Breast epithelium (tissue), 4 donors: Measurements from ENCODE around the gene SNHG17. TPM values are rescaled to one million over a fixed set of nuclear protein-coding genes. Genes with fewer than 3 reads are reported as not detected.
"Not testable (repeated sequence)": the region's sequence is repeated elsewhere in the genome, so short reads cannot be mapped to it uniquely, and the experiment has no call there.

ENCODE experiments used
- DNase-seq, 2 donors: peaks; one replicate each; pipeline ENCODE4 v3.0.0-alpha.2; 2019; ENCODE audit warnings: low spot score in 2 of 2
- H3K27ac ChIP-seq, 2 donors: fragments of 200-600 bp; sonication (generic) in 1 of 2; one replicate each; pipeline ENCODE4 v1.5.1; 2016 to 2019; ENCODE audit warnings: mild to moderate bottlenecking in 1 of 2
- H3K27me3 ChIP-seq, 2 donors: fragments of 200-600 bp; sonication (generic) in 1 of 2; one replicate each; pipeline versions ENCODE4 v1.5.1 to v1.6.0; 2017 to 2019; ENCODE audit warnings: control low read depth in 1 of 2, mild to moderate bottlenecking in 1 of 2
- H3K36me3 ChIP-seq: fragments of 200-600 bp; one replicate; pipeline ENCODE4 v1.5.1; 2019
- H3K4me1 ChIP-seq, 2 donors: fragments of 200-600 bp; sonication (generic); one replicate each; pipeline ENCODE4 v1.5.1; 2016 to 2019; ENCODE audit warnings: control low read depth in 1 of 2
- H3K4me3 ChIP-seq, 3 donors: fragments of 200-600 bp; sonication (generic); 1 replicate in 2 of 3; 2 replicates in 1 of 3; pipeline ENCODE4 v1.5.1; 2016 to 2019; ENCODE audit warnings: mild to moderate bottlenecking in 3 of 3, moderate library complexity in 2 of 3
- H3K9me3 ChIP-seq, 2 donors: fragments of 200-600 bp; sonication (generic) in 1 of 2; one replicate each; pipeline ENCODE4 v1.5.1; 2016 to 2019; ENCODE audit warnings: control low read depth in 1 of 2
- POLR2A ChIP-seq: fragments of 450-650 bp; IDR thresholded peaks from one replicate; pipeline ENCODE4 v1.6.1; 2016; ENCODE audit warnings: antibody characterized with exemption, mild to moderate bottlenecking, moderate library complexity
- POLR2AphosphoS5 ChIP-seq, 3 donors: sonication (generic); formaldehyde crosslinking; IDR thresholded peaks; one replicate each; pipeline ENCODE4 v1.6.1; 2017; ENCODE audit warnings: antibody characterized with exemption in 3 of 3
- intact Hi-C: fragments of 100-400 bp; cut with DNase I; formaldehyde crosslinking; loops from one replicate; pipeline ENCODE4 v1.15.1; 2023; ENCODE audit warnings: low total_unique reads
- total RNA-seq, 3 donors: library from RNA; depleted of rRNA; stranded (reverse); fragments of >200 nt; gene quantifications; one replicate each; pipeline ENCODE4 v1.1.0, GENCODE V29; 2016
- TF ChIP-seq, protein P1 (sequence below), 3 donors: fragments of 450-650 bp; IDR thresholded peaks; one replicate each; pipeline ENCODE4 v1.5.1; 2016 to 2017; ENCODE audit warnings: antibody characterized with exemption in 3 of 3, mild to moderate bottlenecking in 3 of 3, moderate library complexity in 3 of 3

The SNHG17 gene
- total RNA-seq, 3 donors from 2014 or later, result 14.2 to 25.2 (median 24.6) TPM

DNA sequence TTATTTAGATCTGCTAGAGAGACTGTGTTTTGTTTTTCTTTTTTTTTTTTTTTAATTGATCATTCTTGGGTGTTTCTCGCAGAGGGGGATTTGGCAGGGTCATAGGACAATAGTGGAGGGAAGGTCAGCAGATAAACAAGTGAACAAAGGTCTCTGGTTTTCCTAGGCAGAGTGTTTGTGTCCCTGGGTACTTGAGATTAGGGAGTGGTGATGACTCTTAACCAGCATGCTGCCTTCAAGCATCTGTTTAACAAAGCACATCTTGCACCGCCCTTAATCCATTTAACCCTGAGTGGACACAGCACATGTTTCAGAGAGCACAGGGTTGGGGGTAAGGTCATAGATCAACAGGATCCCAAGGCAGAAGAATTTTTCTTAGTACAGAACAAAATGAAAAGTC is 25.5 kb upstream of the SNHG17 start:
- H3K27ac ChIP-seq, intact Hi-C loops, H3K4me3 ChIP-seq: not testable (repeated sequence)

DNA sequence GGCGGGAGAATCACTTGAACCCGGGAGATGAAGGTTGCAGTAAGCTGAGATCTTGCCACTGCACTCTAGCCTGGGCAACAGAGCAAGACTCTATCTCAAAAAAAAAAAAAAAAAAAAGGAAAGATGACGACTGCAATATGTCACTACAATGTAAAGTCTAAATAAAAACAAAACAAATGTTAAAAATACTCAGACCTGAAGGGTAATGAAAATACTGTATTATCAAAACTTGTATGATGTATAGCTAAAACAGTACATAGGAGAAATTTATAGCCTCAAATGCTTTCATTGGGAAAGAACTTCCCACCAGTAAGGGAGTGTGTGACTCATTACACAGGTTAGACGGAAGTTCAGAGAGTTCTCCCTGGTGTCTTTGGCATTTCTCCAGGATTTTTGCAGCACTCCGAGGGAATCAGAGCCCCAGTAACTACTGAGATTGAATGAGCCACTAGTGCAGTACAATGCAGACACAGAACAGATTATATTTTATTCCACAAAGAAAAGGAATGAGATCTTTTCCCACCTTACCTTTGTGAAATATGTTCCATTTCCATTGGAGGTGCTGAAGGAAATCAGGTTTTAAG is 25.0 kb upstream of the SNHG17 start:
- Histone ChIP-seq H3K9me3 (no peaks in the 10 kb centered on the region), H3K27ac (no peak overlapping the region), H3K4me1 (no peaks in the 10 kb centered on the region), H3K27me3 (no peaks in the 10 kb centered on the region), H3K4me3 (no peak overlapping the region), H3K36me3 (no peaks in the 10 kb centered on the region)
- intact Hi-C loops, result no loop called here
- TF ChIP-seq POLR2AphosphoS5 (IDR thresholded peaks at IDR 0.05) (no peak), POLR2A (no peak)
- TF ChIP-seq, protein P1, sequence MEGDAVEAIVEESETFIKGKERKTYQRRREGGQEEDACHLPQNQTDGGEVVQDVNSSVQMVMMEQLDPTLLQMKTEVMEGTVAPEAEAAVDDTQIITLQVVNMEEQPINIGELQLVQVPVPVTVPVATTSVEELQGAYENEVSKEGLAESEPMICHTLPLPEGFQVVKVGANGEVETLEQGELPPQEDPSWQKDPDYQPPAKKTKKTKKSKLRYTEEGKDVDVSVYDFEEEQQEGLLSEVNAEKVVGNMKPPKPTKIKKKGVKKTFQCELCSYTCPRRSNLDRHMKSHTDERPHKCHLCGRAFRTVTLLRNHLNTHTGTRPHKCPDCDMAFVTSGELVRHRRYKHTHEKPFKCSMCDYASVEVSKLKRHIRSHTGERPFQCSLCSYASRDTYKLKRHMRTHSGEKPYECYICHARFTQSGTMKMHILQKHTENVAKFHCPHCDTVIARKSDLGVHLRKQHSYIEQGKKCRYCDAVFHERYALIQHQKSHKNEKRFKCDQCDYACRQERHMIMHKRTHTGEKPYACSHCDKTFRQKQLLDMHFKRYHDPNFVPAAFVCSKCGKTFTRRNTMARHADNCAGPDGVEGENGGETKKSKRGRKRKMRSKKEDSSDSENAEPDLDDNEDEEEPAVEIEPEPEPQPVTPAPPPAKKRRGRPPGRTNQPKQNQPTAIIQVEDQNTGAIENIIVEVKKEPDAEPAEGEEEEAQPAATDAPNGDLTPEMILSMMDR (IDR thresholded peaks at IDR 0.05), result no peak
- no peak for DNase-seq

More for the DNA sequence above, 25.5 kb upstream of the SNHG17 start:
- not testable (repeated sequence) for DNase-seq, H3K9me3 ChIP-seq, H3K27me3 ChIP-seq, H3K36me3 ChIP-seq, H3K4me1 ChIP-seq

DNA sequence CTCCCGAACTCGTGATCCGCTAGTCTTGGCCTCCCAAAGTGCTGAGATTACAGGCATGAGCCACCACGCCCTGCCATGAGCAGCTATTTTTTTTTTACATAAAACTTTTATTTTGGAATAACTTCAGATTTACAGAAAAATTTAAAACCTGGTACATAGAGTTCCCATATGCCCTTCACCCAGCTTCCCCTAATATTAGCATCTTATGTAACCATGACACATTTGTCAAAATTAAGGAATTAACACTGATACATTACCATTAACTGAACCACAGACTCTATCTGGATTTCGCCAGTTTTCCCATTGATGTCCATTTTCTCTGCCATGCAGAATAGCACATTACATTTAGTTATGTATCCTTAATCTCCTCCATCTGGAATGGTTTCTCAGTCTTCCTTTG is 23.2 kb upstream of the SNHG17 start:
- H3K27ac ChIP-seq, result no peak overlapping the region
- no peaks in the 10 kb centered on the region for H3K27me3 ChIP-seq
- H3K4me3 ChIP-seq, result no peak overlapping the region
- intact Hi-C loops, result loop anchor here (1.0 kb wide), 1 partner anchor 29 kb away; no protein-coding TSS in a partner anchor
- TF ChIP-seq POLR2AphosphoS5 (IDR thresholded peaks at IDR 0.05) (no peak), POLR2A (no peak)
- TF ChIP-seq, protein P1 (IDR thresholded peaks at IDR 0.05), result no peak
- H3K9me3 ChIP-seq, result no peaks in the 10 kb centered on the region
- no peaks in the 10 kb centered on the region for H3K4me1 ChIP-seq
- no peak for DNase-seq
- H3K36me3 ChIP-seq, result no peaks in the 10 kb centered on the region

DNA sequence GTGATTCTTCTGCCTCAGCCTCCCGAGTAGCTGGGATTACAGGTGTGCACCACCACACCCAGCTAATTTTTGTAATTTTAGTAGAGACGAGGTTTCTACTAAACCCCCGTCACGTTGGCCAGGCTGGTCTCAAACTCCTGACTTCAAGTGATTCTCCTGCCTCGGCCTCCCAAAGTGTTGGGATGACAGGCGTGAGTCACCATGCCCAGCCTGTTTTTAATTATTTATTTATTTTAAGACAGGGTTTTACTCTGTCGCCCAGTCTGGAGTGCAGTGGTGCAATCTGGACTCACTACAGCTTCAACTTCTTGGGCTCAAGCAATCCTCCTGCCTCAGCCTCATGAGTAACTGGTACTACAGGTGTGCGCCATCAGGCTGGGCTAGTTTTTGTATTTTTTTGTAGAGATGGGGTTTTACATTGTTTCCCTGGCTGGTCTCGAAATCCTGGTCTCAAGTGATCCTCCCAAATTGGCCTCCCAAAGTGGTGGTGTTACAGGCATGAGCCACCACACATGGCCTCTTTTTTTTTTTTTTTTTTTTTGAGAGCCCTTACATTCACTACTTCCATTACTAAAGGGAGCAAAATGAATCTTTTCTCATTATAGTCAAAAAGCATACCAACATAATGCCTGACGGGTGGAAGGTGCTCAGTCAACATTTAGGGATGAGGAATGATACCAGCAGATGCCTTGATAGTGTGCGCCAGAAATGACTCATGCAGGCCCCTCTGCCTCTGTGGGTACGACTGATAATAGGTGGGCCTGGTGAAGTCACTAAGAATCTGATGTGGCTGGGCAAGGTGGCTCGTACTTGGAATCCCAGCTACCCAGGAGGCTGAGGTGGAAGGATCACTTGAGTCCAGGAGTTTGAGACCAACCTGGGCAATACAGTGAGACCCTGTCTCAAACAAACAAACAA is 19.7 kb upstream of the SNHG17 start:
- Histone ChIP-seq H3K36me3 (no peaks in the 10 kb centered on the region), H3K9me3 (no peaks in the 10 kb centered on the region), H3K4me1 (no peaks in the 10 kb centered on the region), H3K27ac (no peak overlapping the region), H3K4me3 (no peak overlapping the region), H3K27me3 (no peaks in the 10 kb centered on the region)
- no peak for TF ChIP-seq POLR2AphosphoS5 (IDR thresholded peaks at IDR 0.05)
- TF ChIP-seq, protein P1 (IDR thresholded peaks at IDR 0.05), result no peak
- TF ChIP-seq POLR2A, result no peak
- no peak for DNase-seq
- intact Hi-C loops, result no loop called here

DNA sequence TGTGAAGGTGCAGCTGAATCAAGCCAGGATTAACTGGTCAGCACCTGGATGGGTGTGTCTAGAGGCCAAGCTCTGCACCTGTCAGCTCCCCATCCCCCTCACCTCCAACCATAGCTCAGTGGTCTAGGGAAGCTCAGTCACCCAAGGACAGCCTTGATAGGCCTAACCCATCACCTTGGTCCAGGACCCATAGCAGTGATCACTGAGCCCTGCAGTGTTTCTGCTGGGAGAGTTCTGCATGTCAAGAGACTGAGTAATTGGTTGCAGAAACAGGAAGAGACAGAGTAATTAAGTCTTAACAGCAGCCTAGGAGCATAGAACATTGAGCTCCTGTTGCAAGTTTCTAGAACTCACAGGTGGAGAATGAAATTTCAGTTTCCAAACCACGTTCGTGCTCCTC is 18.8 kb upstream of the SNHG17 start:
- H3K4me1 ChIP-seq, result no peaks in the 10 kb centered on the region
- no peak overlapping the region for H3K4me3 ChIP-seq
- intact Hi-C loops, result no loop called here
- TF ChIP-seq, protein P1 (IDR thresholded peaks at IDR 0.05), result no peak
- TF ChIP-seq POLR2AphosphoS5 (IDR thresholded peaks at IDR 0.05) (no peak), POLR2A (no peak)
- H3K9me3 ChIP-seq, result no peaks in the 10 kb centered on the region
- no peaks in the 10 kb centered on the region for H3K36me3 ChIP-seq
- DNase-seq, result peak in 1 of 2 donors; percentile 15
- no peaks in the 10 kb centered on the region for H3K27me3 ChIP-seq
- H3K27ac ChIP-seq, result no peak overlapping the region
